ENCODE results near the gene TGFBR1. TPM values are rescaled to one million over a fixed set of nuclear protein-coding genes. Genes with fewer than 3 reads are reported as not detected.

TGFBR1 gene
- polyA plus RNA-seq, 1 donor from 2014 or later: 78.0 TPM

GRCh38 chr9:99137891-99138290 lies 33.0 kb downstream of the TGFBR1 start:
- TF ChIP-seq EP300 (conservative IDR thresholded peaks at IDR 0.05; ENCODE audit: poor library complexity, severe bottlenecking): no peak
- TF ChIP-seq, protein P1, sequence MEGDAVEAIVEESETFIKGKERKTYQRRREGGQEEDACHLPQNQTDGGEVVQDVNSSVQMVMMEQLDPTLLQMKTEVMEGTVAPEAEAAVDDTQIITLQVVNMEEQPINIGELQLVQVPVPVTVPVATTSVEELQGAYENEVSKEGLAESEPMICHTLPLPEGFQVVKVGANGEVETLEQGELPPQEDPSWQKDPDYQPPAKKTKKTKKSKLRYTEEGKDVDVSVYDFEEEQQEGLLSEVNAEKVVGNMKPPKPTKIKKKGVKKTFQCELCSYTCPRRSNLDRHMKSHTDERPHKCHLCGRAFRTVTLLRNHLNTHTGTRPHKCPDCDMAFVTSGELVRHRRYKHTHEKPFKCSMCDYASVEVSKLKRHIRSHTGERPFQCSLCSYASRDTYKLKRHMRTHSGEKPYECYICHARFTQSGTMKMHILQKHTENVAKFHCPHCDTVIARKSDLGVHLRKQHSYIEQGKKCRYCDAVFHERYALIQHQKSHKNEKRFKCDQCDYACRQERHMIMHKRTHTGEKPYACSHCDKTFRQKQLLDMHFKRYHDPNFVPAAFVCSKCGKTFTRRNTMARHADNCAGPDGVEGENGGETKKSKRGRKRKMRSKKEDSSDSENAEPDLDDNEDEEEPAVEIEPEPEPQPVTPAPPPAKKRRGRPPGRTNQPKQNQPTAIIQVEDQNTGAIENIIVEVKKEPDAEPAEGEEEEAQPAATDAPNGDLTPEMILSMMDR (IDR thresholded peaks at IDR 0.05; ENCODE audit: poor library complexity, severe bottlenecking): no peak
- TF ChIP-seq EZH2 (IDR thresholded peaks at IDR 0.05; ENCODE audit: borderline replicate concordance, insufficient read depth, low read length, poor library complexity, severe bottlenecking): no peak
- no peak for TF ChIP-seq REST (IDR thresholded peaks at IDR 0.05; ENCODE audit: borderline replicate concordance)
- TF ChIP-seq SMC3 (conservative IDR thresholded peaks at IDR 0.05; ENCODE audit: poor library complexity): no peak
- TF ChIP-seq POLR2AphosphoS5 (IDR thresholded peaks at IDR 0.05): no peak
- TF ChIP-seq TAF1 (IDR thresholded peaks at IDR 0.05; ENCODE audit: low read depth): no peak
- TF ChIP-seq MXI1 (conservative IDR thresholded peaks at IDR 0.05; ENCODE audit: poor library complexity, severe bottlenecking): no peak
- no peak for TF ChIP-seq RAD21 (conservative IDR thresholded peaks at IDR 0.05)
- no peaks in the 10 kb centered on the region for H4K20me1 ChIP-seq (ENCODE audit: insufficient read depth)
- no peak overlapping the region for H3K27ac ChIP-seq (ENCODE audit: low read length)
- H3K79me2 ChIP-seq (replicated peaks; ENCODE audit: insufficient read depth, low read length): peaks cover 15% of the 10 kb centered on the region
- H3K27me3 ChIP-seq (ENCODE audit: insufficient read depth, low read depth, low read length): no peaks in the 10 kb centered on the region
- no peaks in the 10 kb centered on the region for H3F3A ChIP-seq (ENCODE audit: insufficient read depth, low read length, poor library complexity, severe bottlenecking)
- no peaks in the 10 kb centered on the region for H3K9me2 ChIP-seq (ENCODE audit: insufficient read depth, low read length)
- H3K36me3 ChIP-seq (ENCODE audit: insufficient read depth, low read length): peaks cover 4% of the 10 kb centered on the region
- H3K4me2 ChIP-seq (ENCODE audit: low read length): no peak overlapping the region
- H3K9ac ChIP-seq (ENCODE audit: low read length): no peak overlapping the region
- H2AFZ ChIP-seq (ENCODE audit: low read depth, low read length): no peak overlapping the region
- no peak overlapping the region for H3K4me3 ChIP-seq (ENCODE audit: low read length)
- H3K9me3 ChIP-seq (ENCODE audit: low read length): no peaks in the 10 kb centered on the region

GRCh38 chr9:99138424-99139284 lies 33.7 kb downstream of the TGFBR1 start:
- Histone ChIP-seq H3K27ac (ENCODE audit: low read length) (no peak overlapping the region), H3K27me3 (ENCODE audit: insufficient read depth, low read depth, low read length) (no peaks in the 10 kb centered on the region), H3K9me3 (ENCODE audit: low read length) (no peaks in the 10 kb centered on the region), H3K4me3 (ENCODE audit: low read length) (no peak overlapping the region), H2AFZ (ENCODE audit: low read depth, low read length) (no peak overlapping the region), H3K36me3 (ENCODE audit: insufficient read depth, low read length) (peaks cover 6% of the 10 kb centered on the region), H3F3A (ENCODE audit: insufficient read depth, low read length, poor library complexity, severe bottlenecking) (no peaks in the 10 kb centered on the region), H3K4me2 (ENCODE audit: low read length) (no peak overlapping the region), H3K9ac (ENCODE audit: low read length) (no peak overlapping the region), H4K20me1 (ENCODE audit: insufficient read depth) (no peaks in the 10 kb centered on the region), H3K79me2 (replicated peaks; ENCODE audit: insufficient read depth, low read length) (peaks cover 9% of the 10 kb centered on the region), H3K9me2 (ENCODE audit: insufficient read depth, low read length) (no peaks in the 10 kb centered on the region)
- TF ChIP-seq SMC3 (conservative IDR thresholded peaks at IDR 0.05; ENCODE audit: poor library complexity) (no peak), TAF1 (IDR thresholded peaks at IDR 0.05; ENCODE audit: low read depth) (no peak), POLR2AphosphoS5 (IDR thresholded peaks at IDR 0.05) (no peak), RAD21 (conservative IDR thresholded peaks at IDR 0.05) (no peak), REST (IDR thresholded peaks at IDR 0.05; ENCODE audit: borderline replicate concordance) (no peak), MXI1 (conservative IDR thresholded peaks at IDR 0.05; ENCODE audit: poor library complexity, severe bottlenecking) (no peak), EZH2 (IDR thresholded peaks at IDR 0.05; ENCODE audit: borderline replicate concordance, insufficient read depth, low read length, poor library complexity, severe bottlenecking) (no peak), EP300 (conservative IDR thresholded peaks at IDR 0.05; ENCODE audit: poor library complexity, severe bottlenecking) (no peak)
- TF ChIP-seq, protein P1 (IDR thresholded peaks at IDR 0.05; ENCODE audit: poor library complexity, severe bottlenecking): no peak

All from neural cell (in vitro differentiated cells).